GM18519 (cell line): ENCODE data around the gene SMYD3.
"Not testable (repeated sequence)": the region's sequence is repeated elsewhere in the genome, so short reads cannot be mapped to it uniquely, and the experiment has no call there.

Experiments used
- ATAC-seq: cut with Tn5 transposase; IDR thresholded peaks from one replicate; pipeline ENCODE4 v1.9.1; 2021; ENCODE audit warnings: mild to moderate bottlenecking, moderate library complexity; ENCODE audit not compliant: unreplicated experiment, low FRiP score

SMYD3 gene

DNA sequence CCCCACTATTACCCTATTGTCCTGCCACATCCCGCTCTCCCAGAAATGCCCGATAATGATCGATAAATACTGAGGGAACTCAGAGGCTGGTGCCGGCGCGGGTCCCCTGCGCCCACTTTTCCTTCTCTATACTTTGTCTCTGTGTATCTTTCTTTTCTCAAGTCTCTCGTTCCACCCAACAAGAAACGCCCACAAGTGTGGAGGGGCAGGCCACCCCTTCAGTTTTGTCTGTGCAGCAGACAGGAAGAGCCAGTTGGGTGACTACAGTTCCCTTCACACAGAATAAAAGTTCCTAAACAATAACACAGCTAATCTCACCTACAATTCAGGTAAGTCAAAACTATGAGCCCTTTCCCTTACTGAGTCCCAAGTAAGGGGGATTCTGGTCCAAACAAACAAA, 423.7 kb downstream of the SMYD3 start:
- no peak for ATAC-seq

DNA sequence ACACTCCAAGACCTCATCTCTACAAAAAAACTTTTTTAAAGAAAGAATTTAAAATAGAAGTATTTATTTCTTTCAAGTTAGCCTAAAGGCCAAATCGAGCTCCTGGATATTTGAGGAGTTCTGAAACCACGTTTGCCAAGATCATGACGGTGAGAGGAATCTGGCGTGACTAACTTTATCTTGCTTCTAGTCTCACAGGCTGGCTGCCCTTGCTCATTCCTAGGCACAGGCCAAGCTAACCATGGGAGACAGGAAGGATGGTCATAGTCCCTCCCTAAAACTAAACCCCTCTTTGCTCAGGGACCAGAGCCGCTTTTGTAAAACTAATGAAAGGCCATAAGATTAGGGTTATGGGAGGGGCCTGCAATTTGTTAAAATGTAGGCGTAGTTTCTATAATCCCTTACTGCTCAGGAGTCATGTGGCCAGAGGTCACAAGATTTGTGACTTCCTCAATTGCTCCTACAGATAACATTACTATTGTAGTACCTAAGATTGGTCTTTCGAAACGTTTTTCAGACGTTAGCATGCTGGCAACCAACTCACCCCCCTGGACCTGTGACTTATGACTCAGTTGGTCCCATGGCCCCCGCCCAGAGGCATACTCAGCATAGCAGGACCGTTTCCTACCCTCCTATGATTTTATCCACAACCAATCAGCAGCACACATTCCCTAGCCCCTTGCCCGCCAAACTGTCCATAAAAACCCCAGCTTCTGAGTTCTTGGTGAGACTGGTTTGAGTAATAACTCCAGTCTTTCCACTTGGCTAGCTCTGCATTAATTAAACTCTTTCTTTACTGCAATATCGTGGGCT, 425.0 kb downstream of the SMYD3 start:
- no peak for ATAC-seq

DNA sequence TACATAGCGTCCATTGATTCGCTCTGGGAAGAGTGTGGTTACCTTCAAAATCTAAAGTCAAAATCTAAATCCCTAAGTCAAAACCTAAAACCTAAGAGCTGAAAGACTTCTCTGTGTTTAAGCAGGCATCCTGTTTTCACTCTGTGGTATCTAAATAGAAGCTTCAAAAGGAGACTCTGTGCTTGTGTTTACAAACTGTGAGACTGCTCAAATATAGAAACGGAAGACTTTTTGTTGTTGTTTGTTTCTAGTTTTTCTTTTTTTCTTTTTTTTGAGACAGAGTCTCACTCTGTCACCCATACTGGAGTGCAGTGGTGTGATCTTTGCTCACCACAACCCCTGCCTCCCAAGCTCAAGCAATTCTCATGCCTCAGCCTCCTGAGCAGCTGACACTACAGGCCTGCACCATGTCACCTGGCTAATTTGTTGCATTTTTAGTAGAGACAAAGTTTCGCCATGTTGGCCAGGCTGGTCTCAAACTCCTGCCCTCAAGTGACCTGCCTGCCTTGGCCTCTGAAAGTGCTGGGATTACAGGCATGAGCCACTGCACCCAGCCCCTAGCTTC, 425.9 kb downstream of the SMYD3 start:
- ATAC-seq: no peak

DNA sequence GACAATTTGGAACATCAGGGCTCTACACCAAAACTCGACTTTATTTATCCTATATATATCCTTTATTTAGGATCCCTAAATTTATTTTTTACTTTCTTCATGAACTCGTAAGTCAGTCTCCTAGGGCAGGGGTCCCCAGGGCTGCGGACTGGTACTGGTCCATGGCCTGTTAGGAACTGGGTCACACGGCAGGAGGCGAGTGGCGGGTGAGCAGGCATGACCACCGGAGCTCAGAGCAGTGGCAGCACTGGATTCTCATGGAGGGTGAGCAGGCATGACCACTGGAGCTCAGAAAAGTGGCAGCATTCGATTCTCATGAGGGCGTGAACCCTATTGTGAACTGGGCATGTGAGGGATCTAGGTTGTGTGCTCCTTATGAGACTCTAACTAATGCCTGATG, 427.0 kb downstream of the SMYD3 start:
- no peak for ATAC-seq

DNA sequence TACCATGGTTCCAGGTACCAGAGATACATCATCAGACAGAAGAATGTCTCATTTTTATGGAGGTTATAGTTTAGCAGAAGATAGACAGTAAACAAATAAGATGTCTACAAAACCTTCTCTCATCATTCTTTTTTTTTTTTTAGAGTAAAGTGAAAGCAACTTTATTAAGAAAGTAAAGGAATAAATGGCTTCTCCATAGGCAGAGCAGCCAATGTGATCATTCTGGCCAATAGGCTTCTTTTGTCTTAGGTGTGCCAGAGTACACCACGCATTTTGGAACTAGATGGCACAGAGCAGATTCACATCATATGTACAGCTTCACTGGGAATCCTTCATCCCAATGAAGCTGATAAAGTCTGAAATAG, 428.2 kb downstream of the SMYD3 start:
- no peak for ATAC-seq

DNA sequence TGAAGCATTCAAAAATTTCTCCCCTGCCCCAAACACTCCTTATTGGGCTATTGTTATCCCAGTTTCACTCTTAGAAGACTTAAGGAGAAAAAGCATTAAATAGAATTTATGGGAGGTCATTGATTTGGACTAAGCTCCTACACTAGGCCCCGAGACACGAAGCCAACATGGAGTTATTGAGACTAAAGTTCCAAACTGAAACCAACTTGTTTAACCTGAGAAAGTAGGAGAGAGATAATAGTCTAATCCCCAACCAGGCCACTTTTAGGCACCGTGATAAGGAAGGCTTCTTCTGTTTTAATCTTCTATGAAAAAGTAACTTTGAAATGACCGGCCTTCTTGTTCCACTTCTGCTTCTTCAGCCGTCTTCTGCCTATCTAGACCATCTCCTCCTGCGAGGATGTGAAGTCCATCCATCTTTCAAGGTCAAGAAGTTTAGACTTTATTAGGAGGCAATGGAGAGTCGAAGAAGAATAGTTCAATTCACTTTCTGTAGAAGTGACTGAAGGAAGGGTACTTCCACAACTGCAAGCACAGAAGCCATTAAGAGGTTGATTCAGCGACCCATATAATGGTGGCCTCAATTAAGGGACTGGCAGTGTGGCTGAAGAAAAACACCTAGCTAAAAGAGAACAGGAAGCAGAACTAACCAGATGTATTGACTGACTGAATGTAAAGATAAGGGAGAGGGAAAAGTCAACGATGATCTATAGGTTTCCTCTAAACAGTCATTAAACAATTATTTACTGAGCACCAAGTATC, 428.8 kb downstream of the SMYD3 start:
- no peak for ATAC-seq

DNA sequence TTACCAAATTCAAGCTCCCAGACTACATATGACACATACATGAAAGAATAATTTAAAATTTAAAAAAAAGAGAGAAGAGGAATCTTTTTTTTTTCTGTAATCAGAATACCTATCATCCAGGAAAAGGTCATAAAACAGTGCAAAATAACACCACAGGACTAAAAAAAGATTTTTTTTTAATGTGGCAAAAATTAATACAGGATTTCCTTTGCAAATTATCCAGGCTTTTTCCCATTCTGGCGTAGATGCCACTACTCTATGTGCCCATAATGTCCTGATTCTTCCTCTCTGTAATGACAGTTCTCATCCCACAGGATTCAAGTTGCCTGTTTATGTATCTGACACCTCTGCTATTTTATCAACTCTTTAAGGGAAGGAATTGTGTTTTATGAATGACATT, 429.6 kb downstream of the SMYD3 start:
- ATAC-seq: no peak

DNA sequence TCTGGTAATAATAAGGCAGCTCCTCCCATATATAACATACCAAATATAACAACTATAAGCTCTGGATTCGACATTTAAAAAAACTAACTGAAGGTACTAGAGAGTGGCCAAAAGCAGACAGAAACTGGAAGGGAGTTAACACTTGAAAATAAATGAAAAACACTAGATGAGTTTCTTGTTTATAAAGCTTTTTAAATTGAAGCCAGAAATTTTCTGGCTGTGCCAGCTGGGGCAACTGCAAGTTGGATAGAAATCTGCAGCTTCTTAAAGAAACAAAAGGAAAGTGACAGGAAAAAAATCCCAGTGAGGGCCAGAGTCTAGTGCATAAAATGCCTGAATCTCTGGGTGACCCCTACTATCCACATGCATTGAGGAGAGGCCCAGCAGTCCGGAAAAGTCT, 432.7 kb downstream of the SMYD3 start:
- ATAC-seq: no peak

DNA sequence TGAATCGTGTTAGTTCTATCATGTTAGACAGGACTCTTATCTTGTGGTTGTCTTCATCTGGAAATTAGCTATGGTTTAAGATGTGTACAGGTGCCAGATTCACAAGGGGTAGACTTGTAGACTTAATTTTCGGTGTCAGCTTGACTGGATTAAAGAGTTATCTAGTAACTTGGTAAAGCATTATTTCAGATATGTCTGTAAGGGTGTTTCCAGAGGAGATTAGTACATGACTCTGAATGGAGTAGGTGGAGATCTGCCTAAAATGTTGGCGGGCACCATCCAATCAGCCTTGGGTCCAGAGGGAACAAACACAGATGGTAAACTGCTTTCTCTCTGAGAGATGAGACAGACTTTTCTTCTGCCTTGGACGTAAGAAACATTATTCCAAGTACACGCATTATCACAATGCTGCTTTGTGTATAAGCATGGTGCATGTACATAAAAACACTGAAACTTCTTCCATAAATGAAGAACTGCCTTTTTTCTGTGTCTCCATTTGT, 434.6 kb downstream of the SMYD3 start:
- ATAC-seq: no peak

DNA sequence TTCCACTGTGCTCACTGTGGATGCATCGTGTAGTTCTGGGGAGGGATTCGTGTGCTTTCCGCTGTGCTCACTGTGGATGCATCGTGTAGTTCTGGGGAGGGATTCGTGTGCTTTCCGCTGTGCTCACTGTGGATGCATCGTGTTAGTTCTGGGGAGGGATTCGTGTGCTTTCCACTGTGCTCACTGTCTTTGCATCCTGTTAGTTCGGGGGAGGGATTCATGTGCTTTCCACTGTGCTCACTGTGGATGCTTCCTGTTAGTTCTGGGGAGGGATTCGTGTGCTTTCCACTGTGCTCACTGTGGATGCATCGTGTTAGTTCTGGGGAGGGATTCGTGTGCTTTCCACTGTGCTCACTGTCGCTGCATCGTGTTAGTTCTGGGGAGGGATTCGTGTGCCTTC, 435.1 kb downstream of the SMYD3 start:
- ATAC-seq: not testable (repeated sequence)

DNA sequence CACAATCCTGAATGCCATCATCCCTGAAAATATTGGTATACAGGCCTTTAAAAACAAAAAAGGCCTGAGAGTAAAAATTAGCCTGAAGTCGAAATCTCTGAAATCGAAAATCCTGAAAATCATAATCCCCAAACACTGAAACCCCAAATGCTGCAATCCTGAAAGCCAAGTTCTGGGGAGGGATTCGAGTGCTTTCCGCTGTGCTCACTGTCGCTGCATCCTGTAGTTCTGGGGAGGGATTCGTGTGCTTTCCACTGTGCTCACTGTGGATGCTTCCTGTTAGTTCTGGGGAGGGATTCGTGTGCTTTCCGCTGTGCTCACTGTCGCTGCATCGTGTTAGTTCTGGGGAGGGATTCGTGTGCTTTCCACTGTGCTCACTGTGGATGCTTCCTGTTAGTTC, 435.5 kb downstream of the SMYD3 start:
- not testable (repeated sequence) for ATAC-seq

DNA sequence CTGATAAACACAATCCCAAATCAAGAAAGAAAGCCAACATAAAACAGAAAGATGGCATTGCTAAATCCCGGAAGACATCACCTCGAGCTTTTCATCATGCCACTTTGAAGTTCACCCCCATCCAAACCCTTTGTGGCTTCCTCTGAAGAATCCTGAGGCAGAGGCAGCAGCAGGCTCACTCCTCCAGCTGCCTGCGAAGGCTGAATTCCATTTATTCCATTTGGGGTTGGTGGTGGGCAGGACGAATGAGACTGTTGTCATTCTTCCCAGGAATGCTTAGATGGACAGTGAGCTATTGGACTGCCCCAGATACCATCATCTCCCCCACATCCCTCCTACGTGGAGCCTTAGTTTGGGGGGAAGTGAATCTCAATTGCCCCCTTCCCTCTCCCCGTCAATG, 437.5 kb downstream of the SMYD3 start:
- no peak for ATAC-seq

DNA sequence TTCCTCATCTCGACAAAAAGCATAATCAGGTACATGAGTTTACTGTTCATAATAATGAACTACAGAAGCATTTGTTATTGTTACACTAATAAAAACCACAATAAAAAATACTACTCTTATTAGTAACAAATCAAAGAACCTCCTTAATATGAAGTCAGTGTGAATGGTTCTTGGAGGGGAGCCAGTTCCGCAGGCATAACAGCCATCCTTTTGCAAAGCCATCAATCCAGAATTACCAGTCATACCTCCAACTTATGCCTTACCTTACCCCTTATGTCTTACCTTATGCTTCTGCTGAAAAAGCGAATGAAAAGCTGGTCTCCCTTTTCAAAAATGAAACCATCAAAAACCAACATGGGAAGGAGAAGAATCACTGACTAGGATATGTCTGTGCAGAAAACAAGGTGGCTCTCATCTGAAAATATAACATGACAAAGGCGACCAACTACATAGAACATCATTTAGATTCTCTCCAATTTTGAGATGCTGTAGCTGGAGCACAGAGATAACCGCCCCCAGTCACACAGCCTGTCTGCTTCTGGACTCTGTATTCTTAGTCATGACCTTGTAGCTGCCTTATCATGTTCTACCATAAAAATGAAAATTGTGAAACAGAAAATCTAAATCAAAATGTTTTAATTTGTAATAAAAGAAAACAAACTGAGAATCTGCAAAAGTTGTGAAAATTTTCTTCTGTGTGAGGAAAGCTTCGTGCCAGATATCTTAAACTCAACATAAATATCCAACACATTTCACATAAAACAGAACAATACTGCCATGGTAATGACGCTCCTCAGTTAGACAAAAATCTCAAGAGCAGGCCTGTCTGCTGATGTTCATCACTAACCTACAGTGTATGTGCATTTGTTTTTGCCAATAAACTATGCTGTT, 438.2 kb downstream of the SMYD3 start:
- ATAC-seq: no peak

DNA sequence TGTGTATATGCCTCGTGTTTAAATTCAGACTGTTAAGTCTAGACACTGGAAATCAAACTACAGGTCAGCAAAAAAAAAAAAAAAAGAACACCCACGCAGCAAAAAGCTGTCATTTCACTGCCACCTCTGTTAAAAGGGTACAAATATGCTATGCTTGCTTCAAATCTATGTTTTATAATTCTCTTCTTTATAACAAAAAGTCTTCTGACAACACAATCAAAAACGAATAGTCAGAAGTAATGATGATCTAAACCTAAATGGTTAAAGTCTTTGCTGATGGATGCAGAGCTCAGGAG, 438.9 kb downstream of the SMYD3 start:
- no peak for ATAC-seq

DNA sequence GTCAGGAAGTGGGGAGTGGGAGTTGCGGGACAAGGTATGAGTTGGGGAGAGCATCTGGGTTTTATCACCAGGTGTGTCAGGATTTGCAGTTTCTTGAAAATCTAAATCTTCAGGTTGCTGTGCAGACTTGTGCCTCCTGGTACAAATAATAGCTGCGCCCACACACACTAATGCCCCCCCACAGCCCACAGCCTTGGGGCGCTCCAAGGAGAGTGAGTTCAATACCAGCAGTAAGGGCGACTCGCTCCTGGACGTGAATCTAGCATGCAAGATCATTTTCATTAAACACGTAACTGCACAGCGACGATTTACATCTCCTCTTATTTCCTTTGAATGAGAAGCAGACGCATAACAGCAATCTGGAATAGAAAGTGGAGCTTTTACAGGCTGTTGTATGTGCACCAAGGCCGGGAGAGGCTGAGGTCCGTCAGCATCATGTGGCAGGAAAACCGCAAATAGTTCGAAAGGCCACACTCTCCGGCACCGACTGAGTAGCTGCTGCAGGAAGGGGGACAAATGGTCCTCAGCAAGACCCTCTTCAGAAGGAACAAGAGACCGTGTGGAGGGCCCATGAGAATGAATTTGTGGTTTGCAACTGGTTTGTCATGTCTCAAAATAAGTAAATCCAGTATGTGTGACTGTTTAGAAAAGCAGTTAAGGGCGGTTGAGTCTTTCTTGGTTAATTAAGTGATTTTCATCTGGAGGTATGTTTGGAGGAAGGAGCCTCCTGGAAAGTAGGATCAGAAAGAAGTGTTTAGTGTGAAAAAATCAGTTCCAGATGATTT, 439.5 kb downstream of the SMYD3 start:
- ATAC-seq: no peak

DNA sequence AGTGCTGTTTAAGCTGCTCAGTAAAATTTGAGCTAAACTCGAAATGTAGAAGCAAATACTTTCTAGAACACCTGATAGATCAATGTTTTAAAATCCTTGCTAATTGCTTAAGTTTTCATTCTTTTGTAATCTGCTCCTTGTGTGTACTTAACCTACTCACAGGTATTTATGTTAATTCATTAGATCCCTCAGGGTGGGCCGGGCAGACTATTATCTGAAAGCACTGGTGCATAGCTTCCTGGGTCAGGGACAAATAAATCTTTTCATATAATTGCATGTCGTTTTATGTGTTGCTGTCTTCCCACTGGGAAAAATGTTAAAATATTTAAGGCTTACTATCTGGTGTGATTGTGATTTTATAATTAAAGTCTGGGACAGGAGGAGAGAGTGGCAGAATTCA, 440.5 kb downstream of the SMYD3 start:
- no peak for ATAC-seq

DNA sequence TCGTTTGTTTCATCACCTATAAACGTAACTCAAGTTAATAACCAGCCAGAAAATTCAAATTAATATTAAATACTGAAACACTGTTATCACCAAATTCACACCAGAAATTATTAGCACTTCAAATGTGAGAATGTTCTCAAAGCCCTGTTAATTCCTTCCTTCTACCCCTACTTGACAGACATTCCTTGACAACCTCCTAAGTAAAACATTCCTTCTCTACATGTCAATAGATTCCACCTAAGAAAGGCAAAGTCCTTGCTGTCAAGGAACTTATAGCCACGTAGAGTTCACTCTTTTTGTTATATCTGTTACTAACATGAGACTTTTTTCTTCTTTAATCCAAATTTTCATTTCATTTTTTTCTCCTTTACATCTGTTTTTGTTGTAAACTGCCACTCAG, 441.5 kb downstream of the SMYD3 start:
- ATAC-seq: no peak

DNA sequence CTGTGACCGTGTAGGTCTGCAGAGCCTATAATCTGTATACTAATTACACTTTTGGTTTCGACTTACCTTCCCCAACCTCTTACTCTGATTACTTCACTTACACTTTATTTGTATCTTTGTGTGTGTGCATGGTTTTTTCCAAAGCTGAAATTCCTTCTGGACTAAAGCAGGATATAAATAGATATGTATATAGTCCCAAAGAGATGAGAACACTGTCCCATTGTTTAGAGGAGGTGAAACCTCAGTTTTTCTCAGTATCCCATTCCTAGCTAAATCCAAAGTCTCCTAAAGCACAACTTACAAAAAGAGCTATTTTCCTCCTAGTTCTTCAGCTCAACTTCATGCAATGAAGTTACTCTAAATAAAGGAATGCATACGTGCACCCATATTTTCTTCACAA, 442.2 kb downstream of the SMYD3 start:
- no peak for ATAC-seq

DNA sequence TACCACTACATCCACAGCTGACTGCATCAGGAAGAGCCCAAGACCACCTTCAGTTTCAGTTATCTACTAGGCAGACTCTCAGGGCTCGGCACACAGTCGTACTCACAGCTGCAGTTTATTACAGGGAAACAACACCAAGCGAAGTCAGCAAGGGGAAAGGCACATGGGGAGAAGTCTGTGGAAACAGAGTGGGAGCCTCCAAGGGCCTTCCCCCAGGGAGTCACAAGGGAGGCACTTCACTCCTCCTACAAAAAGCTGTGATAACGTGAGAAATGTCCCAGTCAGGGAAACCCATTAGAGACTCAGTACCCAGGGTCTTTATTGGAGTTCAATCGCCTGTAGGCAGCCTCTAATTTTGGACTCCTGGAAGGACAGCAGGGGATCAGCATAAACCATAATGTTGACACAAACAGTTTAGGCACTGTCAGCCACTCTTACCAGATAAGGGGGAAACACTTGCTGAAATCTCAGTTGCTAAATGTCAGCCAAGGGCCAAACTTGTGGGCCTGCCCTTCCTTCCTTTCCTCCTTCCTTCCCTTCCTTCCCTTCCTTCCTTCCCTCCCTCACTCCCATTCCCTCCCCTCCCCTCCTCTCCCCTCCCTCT, 444.0 kb downstream of the SMYD3 start:
- no peak for ATAC-seq

DNA sequence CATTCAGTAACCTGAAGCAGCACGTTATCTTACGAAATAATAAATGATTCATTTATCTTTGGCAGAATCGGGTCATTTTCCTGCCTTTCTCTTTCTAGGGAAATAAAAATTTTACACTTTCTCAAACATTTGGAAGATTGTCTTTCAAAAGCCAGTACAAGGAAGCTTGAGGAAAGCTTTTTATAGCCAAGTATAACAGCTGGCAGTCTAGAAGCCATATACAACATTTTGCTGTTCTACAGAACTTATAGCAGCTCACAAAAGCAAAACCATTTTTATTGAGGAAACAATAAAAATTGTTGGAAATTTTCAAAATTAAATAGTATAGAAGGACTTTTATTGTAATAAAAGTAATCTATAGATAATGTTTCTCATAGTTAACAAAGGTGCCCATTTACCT, 448.6 kb downstream of the SMYD3 start:
- no peak for ATAC-seq
